ENCODE measurements around the gene TNFAIP8.
"Not testable (repeated sequence)": the region's sequence is repeated elsewhere in the genome, so short reads cannot be mapped to it uniquely, and the experiment has no call there.

TNFAIP8 gene

DNA sequence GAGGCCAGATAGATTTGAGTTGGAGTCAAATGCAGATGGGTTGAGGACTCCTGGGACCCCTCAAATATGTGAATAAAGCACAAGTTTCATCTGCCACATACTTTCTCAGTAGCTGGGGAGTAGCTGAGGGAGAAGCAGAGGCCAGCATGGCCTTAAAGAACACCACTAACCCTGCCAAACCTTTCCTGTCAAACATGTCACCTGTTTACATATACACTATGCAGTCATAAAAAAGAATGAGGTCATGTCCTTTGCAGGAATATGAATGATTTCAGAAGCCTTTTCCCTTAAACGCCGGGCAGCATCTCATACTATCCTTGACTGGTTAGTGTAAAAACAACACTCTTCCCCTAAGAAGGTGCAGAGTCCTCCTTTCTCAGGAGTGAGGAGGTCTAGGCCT, 71.2 kb downstream of the TNFAIP8 start:
- no peak for DNase-seq (ENCODE audit: low read depth)

DNA sequence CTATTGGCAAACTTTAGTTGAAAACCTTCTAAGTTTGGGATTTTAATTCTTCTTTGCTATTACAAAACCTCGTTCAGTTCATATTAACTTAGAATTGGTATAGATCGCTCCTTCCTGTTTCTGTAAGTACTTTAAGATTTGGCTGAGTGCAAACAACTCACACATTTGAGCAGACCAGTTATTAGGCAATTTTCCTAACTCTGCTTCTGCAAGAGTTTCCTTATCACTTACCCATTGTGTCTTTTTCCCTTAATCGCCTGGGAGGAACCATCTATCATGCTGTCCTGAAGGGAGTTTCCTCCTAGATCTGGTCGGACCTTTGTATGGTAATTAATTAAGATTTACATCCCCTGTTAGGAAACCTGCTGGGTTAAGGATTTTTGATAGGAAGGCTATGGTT, 71.8 kb downstream of the TNFAIP8 start:
- not testable (repeated sequence) for DNase-seq (ENCODE audit: low read depth)

DNA sequence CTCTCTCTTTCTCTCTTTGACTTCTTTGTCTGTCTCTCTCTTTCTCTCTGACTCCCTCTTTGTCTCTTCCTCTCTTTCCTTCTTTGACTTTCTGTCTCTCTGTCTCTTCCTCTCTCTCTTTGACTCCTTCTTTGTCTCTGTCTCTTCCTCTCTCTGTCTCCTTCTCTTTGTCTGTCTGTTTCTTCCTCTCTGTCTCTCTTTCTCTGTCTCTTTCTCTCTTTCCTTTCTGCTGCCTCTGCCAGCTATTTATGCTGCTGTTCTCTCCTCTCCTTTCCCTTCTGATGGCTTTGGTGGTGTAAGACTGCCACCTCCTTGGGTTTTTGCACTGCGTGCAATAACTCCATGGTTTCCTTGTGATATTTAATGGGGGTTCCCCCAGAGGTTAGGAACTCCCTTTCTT, 72.3 kb downstream of the TNFAIP8 start:
- not testable (repeated sequence) for DNase-seq (ENCODE audit: low read depth)

DNA sequence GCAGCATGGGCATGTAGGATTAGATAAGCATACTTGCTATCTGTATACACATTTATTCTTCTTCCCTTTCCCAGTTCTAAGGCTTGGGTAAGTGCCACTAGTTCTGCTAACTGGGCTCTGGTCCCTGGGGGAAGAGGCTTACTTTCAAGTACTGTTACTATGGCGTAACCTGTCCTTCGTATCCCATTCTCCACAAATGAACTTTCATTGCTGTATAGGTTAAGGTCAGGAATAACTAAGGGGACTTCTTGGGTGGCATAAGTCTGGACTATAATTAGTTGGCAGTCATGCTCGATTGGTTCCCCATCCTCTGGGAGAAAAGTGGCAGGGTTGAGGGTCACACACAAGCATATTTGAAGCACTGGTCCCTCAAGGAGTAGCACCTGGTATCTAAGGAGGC, 72.8 kb downstream of the TNFAIP8 start:
- DNase-seq (ENCODE audit: low read depth), result not testable (repeated sequence)

DNA sequence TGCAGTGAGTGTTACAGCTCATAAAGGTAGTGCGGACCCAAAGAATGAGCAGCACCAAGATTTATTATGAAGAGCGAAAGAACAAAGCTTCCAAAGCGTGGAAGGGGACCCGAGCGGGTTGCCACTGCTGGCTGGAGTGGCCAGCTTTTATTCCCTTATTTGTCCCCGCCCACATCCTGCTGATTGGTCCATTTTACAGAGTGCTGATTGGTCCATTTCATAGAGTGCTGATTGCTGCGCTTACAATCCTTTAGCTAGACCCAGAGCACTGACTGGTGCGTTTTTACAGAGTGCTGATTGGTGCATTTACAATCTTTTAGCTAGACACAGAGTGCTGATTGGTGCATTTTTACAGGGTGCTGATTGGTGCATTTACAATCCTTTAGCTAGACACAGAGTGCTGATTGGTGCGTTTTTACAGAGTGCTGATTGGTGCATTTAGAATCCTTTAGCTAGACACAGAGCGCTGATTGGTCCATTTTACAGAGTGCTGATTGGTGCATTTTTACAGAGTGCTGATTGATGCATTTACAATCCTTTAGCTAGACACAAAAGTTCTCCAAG, 76.9 kb downstream of the TNFAIP8 start:
- DNase-seq (ENCODE audit: low read depth), result not testable (repeated sequence)

DNA sequence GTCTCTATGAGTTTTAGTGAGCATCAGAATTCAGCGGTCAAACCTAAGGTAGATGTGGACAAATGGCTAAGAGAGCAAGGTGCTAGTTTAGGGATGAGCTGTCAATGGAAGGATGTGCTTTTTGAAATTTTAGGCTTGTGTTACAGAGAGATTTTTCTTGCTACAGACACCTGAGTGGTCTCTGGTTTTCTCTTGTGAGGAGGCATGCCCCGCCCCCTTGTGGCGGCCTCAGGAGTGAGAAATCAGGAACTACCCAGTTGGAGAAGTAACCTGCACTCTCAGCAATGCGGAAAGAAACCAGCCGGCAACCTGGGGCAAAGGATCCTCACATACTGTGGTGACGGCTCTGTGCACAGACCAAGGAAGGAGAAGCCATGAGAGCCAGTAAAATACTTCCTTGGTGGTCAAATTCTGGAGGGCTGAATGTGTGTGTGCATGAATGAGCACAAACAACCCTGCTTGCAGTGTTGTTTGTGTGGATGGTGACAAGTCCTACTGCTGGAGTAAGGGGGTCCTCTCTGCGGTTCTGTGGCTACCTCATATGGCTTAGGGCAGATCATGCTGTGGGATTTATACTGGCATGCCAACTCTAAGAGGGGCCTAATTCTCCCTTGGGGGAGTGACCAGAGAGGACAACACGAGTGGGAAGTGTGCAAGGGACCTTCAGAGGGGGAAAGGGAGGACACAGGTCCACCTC, 79.8 kb downstream of the TNFAIP8 start:
- DNase-seq (ENCODE audit: low read depth), result no peak

DNA sequence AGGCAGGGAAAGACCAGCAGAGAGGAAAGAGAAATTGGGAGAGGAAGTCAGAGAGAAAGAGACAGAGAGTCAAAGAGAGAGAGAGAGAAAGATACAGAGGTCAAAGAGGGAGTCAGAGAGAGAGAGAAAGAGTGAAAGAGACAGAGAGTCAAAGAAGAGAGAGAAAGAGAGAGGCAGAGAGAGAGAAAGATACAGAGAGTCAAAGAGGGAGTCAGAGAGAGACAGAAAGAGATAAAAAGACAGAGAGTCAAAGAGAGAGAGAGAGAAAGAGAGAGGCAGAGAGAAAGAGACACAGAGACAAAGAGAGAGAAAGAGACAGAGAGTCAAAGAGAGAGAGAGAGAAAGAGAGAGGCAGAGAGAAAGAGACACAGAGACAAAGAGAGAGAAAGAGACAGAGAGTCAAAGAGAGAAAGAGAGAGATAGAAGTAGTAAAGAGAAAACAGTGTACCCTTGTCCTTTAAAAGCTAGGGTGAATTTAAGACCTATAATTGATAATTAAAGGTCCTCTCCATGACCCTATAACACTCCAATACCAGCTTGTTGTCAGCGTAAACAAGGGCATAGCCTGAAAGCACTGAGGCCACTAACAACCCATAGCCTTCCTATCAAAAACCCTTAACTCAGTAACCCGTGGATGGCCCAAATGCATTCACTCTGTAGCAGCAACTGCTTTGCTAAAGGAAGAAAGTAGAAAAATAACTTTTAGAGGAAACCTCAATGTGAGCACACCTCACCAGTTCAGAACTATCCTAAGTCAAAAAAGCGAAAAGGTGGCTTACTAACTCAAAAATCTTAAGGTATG, 82.2 kb downstream of the TNFAIP8 start:
- DNase-seq (ENCODE audit: low read depth), result not testable (repeated sequence)

DNA sequence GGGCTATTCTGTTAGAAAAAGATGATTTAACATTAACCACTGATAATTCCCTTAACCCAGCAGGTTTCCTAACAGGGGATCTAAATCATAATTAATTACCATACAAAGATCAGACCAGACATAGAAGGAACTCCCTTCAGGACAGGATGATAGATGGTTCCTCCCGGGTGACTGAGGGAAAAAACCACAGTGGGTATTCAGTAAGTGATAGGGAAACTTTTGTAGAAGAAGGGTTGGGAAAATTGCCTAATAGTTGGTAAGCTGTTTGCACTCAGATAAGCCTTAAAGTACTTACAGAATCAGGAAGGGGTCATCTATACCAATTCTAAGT, 82.7 kb downstream of the TNFAIP8 start:
- not testable (repeated sequence) for DNase-seq (ENCODE audit: low read depth)

DNA sequence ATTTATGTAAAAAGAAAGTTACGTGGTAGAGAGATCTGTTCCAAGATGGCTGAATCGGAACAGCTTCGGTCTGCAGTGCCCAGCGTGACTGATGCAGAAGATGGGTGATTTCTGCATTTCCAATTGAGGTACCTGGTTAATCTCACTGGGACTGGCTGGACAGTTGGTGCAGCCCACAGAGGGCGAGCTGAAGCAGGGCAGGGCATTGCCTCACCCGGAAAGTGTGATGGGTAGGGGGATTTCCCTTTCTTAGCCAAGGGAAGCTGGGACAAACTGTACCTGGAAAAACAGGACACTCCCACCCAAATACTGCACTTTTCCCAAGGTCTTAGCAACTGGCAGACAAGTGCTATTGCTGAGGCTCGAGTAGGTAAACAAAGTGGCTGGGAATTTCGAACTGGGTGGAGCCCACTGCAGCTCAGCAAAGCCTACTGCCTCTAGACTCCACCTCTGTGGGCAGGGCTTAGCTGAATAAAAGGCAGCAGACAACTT, 83.4 kb downstream of the TNFAIP8 start:
- DNase-seq (ENCODE audit: low read depth), result no peak

DNA sequence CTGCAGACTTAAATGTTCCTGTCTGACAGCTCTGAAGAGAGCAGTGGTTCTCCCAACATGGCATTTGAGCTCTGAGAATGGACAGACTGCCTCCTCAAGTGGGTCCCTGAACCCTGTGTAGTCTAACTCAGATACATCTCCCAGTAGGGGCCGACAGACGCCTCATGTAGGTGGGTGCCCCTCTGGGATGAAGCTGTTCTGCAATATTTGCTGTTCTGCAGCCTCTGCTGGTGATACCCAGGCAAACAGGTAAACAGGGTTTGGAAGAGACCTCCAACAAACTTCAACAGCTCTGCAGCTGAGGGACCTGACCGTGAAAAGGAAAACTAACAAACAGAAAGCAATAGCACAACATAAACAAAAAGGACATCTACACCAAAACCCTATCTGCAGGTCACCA, 83.8 kb downstream of the TNFAIP8 start:
- DNase-seq (ENCODE audit: low read depth), result not testable (repeated sequence)

DNA sequence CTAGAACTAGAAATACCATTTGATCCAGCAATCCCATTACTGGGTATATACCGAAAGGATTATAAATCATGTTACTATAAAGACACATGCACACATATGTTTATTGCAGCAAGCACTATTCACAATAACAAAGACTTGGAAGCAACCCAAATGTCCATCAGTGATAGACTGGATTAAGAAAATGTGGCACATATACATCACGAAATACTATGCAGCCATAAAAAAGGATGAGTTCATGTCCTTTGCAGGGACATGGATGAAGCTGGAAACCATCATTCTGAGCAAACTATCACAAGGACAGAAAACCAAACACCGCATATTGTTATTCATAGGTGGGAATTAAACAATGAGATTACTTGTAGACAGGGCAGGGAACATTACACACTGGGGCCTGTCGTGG, 88.8 kb downstream of the TNFAIP8 start:
- DNase-seq (ENCODE audit: low read depth), result not testable (repeated sequence)

DNA sequence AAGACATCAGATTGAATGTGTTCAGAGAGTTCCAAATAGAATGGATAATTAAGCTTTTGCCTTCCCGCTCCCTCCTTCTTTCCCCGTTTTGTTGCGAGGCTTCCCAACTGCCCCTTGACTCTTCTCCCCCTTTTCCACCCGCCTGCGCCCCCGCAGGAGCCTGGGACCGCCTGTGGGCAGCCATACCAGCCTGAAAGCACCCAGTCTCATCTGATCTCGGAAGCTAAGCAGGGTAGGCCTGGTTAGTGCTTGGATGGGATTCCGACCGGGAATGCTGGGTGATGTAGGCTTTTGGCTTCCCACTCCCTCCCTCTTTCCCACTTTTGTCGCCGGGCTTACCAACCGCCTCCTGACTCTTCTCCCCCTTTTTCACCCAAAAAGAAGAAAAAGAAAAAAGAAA, 89.7 kb downstream of the TNFAIP8 start:
- no peak for DNase-seq (ENCODE audit: low read depth)
